ENCODE data around the gene DGKG. TPM values are rescaled to one million over a fixed set of nuclear protein-coding genes. Genes with fewer than 3 reads are reported as not detected.

DGKG gene
- total and polyA plus RNA-seq, 9 of the 15 experiments (the other 6 are each of a cell fraction or from before 2014, with no cell fraction given): 0.01 to 0.36 (median 0.15) TPM

- TF ChIP-seq, protein P1, sequence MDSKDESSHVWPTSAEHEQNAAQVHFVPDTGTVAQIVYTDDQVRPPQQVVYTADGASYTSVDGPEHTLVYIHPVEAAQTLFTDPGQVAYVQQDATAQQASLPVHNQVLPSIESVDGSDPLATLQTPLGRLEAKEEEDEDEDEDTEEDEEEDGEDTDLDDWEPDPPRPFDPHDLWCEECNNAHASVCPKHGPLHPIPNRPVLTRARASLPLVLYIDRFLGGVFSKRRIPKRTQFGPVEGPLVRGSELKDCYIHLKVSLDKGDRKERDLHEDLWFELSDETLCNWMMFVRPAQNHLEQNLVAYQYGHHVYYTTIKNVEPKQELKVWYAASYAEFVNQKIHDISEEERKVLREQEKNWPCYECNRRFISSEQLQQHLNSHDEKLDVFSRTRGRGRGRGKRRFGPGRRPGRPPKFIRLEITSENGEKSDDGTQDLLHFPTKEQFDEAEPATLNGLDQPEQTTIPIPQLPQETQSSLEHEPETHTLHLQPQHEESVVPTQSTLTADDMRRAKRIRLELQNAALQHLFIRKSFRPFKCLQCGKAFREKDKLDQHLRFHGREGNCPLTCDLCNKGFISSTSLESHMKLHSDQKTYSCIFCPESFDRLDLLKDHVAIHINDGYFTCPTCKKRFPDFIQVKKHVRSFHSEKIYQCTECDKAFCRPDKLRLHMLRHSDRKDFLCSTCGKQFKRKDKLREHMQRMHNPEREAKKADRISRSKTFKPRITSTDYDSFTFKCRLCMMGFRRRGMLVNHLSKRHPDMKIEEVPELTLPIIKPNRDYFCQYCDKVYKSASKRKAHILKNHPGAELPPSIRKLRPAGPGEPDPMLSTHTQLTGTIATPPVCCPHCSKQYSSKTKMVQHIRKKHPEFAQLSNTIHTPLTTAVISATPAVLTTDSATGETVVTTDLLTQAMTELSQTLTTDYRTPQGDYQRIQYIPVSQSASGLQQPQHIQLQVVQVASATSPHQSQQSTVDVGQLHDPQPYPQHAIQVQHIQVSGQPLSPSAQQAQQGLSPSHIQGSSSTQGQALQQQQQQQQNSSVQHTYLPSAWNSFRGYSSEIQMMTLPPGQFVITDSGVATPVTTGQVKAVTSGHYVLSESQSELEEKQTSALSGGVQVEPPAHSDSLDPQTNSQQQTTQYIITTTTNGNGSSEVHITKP (IDR thresholded peaks at IDR 0.05; ENCODE audit: partially characterized antibody): no peak
- TF ChIP-seq GTF2B (IDR thresholded peaks at IDR 0.05; ENCODE audit: extremely low read depth, insufficient read length): no peak
- no peak for TF ChIP-seq ELK1 (CRISPR knock-in tag; IDR thresholded peaks at IDR 0.05)
- TF ChIP-seq ZNF79 (CRISPR knock-in tag; IDR thresholded peaks at IDR 0.05; ENCODE audit: low read depth): no peak
- TF ChIP-seq DMBX1 (CRISPR knock-in tag; IDR thresholded peaks at IDR 0.05; ENCODE audit: borderline replicate concordance): no peak
- TF ChIP-seq RBM39 (optimal IDR thresholded peaks at IDR 0.05; ENCODE audit: low read depth, low read length): no peak
- TF ChIP-seq FOXA1 (IDR thresholded peaks at IDR 0.05; ENCODE audit: borderline replicate concordance): no peak
- no peak for TF ChIP-seq U2AF1 (optimal IDR thresholded peaks at IDR 0.05; ENCODE audit: low read depth, low read length)
- TF ChIP-seq HOXB6 (CRISPR knock-in tag; IDR thresholded peaks at IDR 0.05; ENCODE audit: borderline replicate concordance): no peak
- TF ChIP-seq, protein P2, sequence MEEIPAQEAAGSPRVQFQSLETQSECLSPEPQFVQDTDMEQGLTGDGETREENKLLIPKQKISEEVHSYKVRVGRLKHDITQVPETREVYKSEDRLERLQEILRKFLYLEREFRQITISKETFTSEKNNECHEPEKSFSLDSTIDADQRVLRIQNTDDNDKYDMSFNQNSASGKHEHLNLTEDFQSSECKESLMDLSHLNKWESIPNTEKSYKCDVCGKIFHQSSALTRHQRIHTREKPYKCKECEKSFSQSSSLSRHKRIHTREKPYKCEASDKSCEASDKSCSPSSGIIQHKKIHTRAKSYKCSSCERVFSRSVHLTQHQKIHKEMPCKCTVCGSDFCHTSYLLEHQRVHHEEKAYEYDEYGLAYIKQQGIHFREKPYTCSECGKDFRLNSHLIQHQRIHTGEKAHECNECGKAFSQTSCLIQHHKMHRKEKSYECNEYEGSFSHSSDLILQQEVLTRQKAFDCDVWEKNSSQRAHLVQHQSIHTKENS (CRISPR knock-in tag; IDR thresholded peaks at IDR 0.05): no peak
- TF ChIP-seq GATAD2A (IDR thresholded peaks at IDR 0.05): 0 out of 2 replicates have a peak, but pooled peaks have one; percentile 23
- no peak for TF ChIP-seq FOXP1 (CRISPR knock-in tag; IDR thresholded peaks at IDR 0.05)
- TF ChIP-seq RFX1 (IDR thresholded peaks at IDR 0.05): no peak
- TF ChIP-seq CREB5 (CRISPR knock-in tag; IDR thresholded peaks at IDR 0.05): no peak
Observed at GRCh38 chr3:186108106-186108940, 253.7 kb downstream of the DGKG start (continued).
